ENCODE data around the gene OR5K4. TPM values are rescaled to one million over a fixed set of nuclear protein-coding genes. Genes with fewer than 3 reads are reported as not detected.

OR5K4 gene
- total and polyA plus RNA-seq, 10 of the 15 experiments (the other 5 are each of a cell fraction or from before 2014, with no cell fraction given): 2.1 TPM; not detected in 9

DNA sequence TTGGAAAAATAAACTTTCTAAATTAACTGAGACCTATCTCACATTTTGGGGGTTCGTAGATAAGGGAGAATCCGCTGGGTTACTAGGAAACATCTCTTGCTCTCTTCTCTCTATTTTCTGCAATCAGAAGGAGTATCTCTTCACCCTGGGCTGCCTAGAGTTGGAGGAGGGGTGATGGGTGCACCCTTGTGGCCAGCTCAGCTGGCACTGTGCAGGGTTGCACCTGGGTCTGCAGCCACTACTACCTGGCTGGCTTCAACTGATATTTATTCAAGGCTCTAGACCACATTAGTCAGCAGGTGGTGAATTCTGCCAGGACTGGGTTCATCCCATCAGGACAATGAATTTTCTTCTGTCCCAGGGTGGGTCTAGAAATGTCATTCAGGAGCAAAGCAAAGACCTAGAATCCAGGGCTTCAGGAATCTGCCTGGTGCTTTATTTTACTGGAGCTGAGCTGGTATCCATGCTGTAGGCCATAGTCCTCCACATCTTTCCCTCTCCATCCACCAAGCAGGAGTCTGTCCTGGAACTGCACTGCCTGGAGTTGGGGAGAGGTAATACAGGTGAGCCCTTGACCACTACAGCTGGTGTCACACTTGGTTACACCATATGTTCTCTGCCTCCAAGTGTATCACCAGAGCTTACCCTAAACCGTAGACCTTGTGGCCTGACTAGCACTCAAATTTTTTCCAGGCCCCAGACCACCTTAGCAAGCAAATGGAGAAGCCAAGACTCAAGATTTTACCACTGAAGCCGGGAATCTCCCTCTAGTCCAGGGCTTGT lies 14.0 kb downstream of the OR5K4 start:
- ChIA-PET POLR2A (interaction anchor here (0.6 kb wide), 1 partner anchor 169 kb away, joined by 3 read pairs; no protein-coding TSS in a partner anchor), SMC1A (ENCODE audit: uncharacterized antibody, unreplicated experiment) (interaction anchor here (0.9 to 1.0 kb wide), 4 partner anchors 8 to 302 kb away, joined by 3 to 4 read pairs (median 3); no protein-coding TSS in a partner anchor), CTCF (no interaction called here), RAD21 (ENCODE audit: unreplicated experiment) (no interaction called here)
- Histone ChIP-seq H3K4me3 (no peak overlapping the region), H2AFZ (ENCODE audit: control insufficient read depth, low read depth, low read length) (no peak overlapping the region), H3K79me2 (ENCODE audit: control insufficient read depth, insufficient read depth, low read length) (no peaks in the 10 kb centered on the region), H4K20me1 (ENCODE audit: control insufficient read depth, insufficient read depth) (no peaks in the 10 kb centered on the region), H3K9me3 (replicated peaks; ENCODE audit: control insufficient read depth, insufficient read depth, low read length) (no peaks in the 10 kb centered on the region; the same call in 2 of the 3 replicates), H3K27me3 (replicated peaks in 1 of 2; ENCODE audit: control insufficient read depth in 2 of 2, insufficient read depth in 2 of 2, low read length in 1 of 2) (no peaks in the 10 kb centered on the region), H3K4me2 (ENCODE audit: control insufficient read depth, insufficient read depth) (no peak overlapping the region), H3K27ac (ENCODE audit: control insufficient read depth, insufficient read depth) (no peak overlapping the region), H3K36me3 (ENCODE audit: control insufficient read depth in 2 of 2, insufficient read depth in 2 of 2, low read length in 1 of 2) (no peaks in the 10 kb centered on the region), H3K9ac (ENCODE audit: control insufficient read depth, insufficient read depth, low read length) (no peak overlapping the region), H3K4me1 (ENCODE audit: control insufficient read depth, insufficient read depth, low read length) (no peaks in the 10 kb centered on the region)
- TF ChIP-seq GABPA (IDR thresholded peaks at IDR 0.05; ENCODE audit: low read depth): no peak
- FAIRE-seq: no peak
- ATAC-seq: peak; percentile 48
- no TSS peak for BruUV-seq (replicated peaks)
- DNase-seq (ENCODE audit: low read depth, low spot score): no peak
- WGBS (ENCODE audit: insufficient coverage, insufficient replicate concordance, low lambda C conversion rate, missing lambda C conversion rate): 68% methylated on average over 4 of the region's 4 CpGs
- intact Hi-C loops (cut with micrococcal nuclease; ENCODE audit: unreplicated experiment): no loop called here
- in situ Hi-C loops (cut with MboI): no loop called here

DNA sequence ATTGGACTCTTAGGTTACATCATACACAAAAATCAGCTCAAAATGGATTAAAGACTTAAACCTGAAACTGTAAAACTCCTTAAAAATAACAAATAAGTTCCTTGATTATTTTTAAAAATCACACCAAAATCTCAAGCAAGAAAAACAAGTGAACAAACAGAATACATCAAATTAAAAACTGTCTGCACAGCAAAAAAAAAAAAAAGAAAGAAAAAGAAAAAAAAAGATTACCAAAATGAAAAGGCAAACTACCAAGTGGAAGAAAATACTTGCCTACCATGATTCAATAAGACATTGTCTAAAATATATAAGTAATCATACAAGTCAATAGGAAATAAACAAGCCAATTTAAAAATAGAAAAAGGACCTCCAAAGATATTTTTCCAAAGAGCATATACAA lies 17.5 kb downstream of the OR5K4 start:
- Histone ChIP-seq H3K4me2 (ENCODE audit: control insufficient read depth, insufficient read depth) (no peak overlapping the region), H2AFZ (ENCODE audit: control insufficient read depth, low read depth, low read length) (no peak overlapping the region), H3K36me3 (ENCODE audit: control insufficient read depth in 2 of 2, insufficient read depth in 2 of 2, low read length in 1 of 2) (no peaks in the 10 kb centered on the region), H3K4me1 (ENCODE audit: control insufficient read depth, insufficient read depth, low read length) (no peaks in the 10 kb centered on the region), H3K27ac (ENCODE audit: control insufficient read depth, insufficient read depth) (no peak overlapping the region), H3K9ac (ENCODE audit: control insufficient read depth, insufficient read depth, low read length) (no peak overlapping the region), H3K79me2 (ENCODE audit: control insufficient read depth, insufficient read depth, low read length) (no peaks in the 10 kb centered on the region), H3K9me3 (replicated peaks; ENCODE audit: control insufficient read depth, insufficient read depth, low read length) (no peaks in the 10 kb centered on the region), H4K20me1 (ENCODE audit: control insufficient read depth, insufficient read depth) (no peaks in the 10 kb centered on the region), H3K4me3 (no peak overlapping the region), H3K27me3 (replicated peaks in 1 of 2; ENCODE audit: control insufficient read depth in 2 of 2, insufficient read depth in 2 of 2, low read length in 1 of 2) (no peaks in the 10 kb centered on the region)
- CTCF ChIA-PET: interaction anchor here (1.4 kb wide), 1 partner anchor 27 kb away, joined by 8 read pairs; no protein-coding TSS in a partner anchor
- intact Hi-C loops (cut with micrococcal nuclease; ENCODE audit: unreplicated experiment) (no loop called here), in situ Hi-C loops (cut with MboI) (no loop called here)
- no peak for DNase-seq (ENCODE audit: low read depth, low spot score)
- SMC1A ChIA-PET (ENCODE audit: uncharacterized antibody, unreplicated experiment): no interaction called here
- RAD21 ChIA-PET (ENCODE audit: unreplicated experiment): no interaction called here
- BruUV-seq (replicated peaks): no TSS peak
- ATAC-seq: no peak
- POLR2A ChIA-PET: interaction anchor here (0.7 kb wide), 1 partner anchor 378 kb away, joined by 4 read pairs; no protein-coding TSS in a partner anchor
- FAIRE-seq: no peak
- no peak for TF ChIP-seq PAX8 (IDR thresholded peaks at IDR 0.05)
- no peak for TF ChIP-seq SMC3 (IDR thresholded peaks at IDR 0.05; ENCODE audit: borderline replicate concordance, low read length)
- TF ChIP-seq SMAD5 (IDR thresholded peaks at IDR 0.05; ENCODE audit: low read depth): no peak
- no peak for TF ChIP-seq TAF1 (IDR thresholded peaks at IDR 0.05; ENCODE audit: borderline replicate concordance, low read depth, low read length)
- no peak for TF ChIP-seq RBBP5 (conservative IDR thresholded peaks at IDR 0.05)
- TF ChIP-seq, protein P1, sequence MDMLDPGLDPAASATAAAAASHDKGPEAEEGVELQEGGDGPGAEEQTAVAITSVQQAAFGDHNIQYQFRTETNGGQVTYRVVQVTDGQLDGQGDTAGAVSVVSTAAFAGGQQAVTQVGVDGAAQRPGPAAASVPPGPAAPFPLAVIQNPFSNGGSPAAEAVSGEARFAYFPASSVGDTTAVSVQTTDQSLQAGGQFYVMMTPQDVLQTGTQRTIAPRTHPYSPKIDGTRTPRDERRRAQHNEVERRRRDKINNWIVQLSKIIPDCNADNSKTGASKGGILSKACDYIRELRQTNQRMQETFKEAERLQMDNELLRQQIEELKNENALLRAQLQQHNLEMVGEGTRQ (IDR thresholded peaks at IDR 0.05; ENCODE audit: borderline replicate concordance, low read depth, low read length): no peak
- no peak for TF ChIP-seq ZNF622 (IDR thresholded peaks at IDR 0.05)
- no peak for TF ChIP-seq STAT1 (conservative IDR thresholded peaks at IDR 0.05)
- no peak for TF ChIP-seq ELK1 (IDR thresholded peaks at IDR 0.05; ENCODE audit: low read depth, low read length)
- TF ChIP-seq HCFC1 (IDR thresholded peaks at IDR 0.05; ENCODE audit: low read length): no peak
- TF ChIP-seq, protein P2, sequence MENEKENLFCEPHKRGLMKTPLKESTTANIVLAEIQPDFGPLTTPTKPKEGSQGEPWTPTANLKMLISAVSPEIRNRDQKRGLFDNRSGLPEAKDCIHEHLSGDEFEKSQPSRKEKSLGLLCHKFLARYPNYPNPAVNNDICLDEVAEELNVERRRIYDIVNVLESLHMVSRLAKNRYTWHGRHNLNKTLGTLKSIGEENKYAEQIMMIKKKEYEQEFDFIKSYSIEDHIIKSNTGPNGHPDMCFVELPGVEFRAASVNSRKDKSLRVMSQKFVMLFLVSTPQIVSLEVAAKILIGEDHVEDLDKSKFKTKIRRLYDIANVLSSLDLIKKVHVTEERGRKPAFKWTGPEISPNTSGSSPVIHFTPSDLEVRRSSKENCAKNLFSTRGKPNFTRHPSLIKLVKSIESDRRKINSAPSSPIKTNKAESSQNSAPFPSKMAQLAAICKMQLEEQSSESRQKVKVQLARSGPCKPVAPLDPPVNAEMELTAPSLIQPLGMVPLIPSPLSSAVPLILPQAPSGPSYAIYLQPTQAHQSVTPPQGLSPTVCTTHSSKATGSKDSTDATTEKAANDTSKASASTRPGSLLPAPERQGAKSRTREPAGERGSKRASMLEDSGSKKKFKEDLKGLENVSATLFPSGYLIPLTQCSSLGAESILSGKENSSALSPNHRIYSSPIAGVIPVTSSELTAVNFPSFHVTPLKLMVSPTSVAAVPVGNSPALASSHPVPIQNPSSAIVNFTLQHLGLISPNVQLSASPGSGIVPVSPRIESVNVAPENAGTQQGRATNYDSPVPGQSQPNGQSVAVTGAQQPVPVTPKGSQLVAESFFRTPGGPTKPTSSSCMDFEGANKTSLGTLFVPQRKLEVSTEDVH (IDR thresholded peaks at IDR 0.05; ENCODE audit: low read depth, partially characterized antibody): no peak
- TF ChIP-seq POLR2AphosphoS5 (IDR thresholded peaks at IDR 0.05; ENCODE audit: low read length): no peak
- no peak for TF ChIP-seq ESRRA (IDR thresholded peaks at IDR 0.05; ENCODE audit: low read length)

All from GM12878 (cell line).